NCI-H2227 (cell line): ENCODE measurements around the gene LGALS9.
"Not testable (repeated sequence)": the region's sequence is repeated elsewhere in the genome, so short reads cannot be mapped to it uniquely, and the experiment has no call there.

Experiments used
- DNase-seq: peaks from one replicate; lab custom pipeline; 2025; ENCODE audit not compliant: unreplicated experiment; lab: John Stamatoyannopoulos, UW

LGALS9 gene

DNA sequence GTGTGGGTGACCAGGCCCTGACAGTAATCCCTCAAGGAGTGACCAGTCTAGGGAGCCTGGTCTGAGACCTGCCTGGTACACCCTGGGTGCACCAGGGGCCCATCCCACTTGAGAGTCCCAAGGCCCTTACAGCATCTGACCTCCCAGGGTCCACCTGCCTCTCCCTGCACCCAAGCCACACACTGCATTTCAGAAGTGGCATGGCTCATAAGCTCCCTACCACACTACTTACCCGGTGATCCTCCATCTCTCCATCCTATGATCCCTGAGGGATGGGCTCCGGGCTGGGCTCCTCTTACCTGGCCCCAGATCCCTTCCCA is 40.6 kb downstream of the LGALS9 start:
- no peak for DNase-seq

- DNase-seq: not testable (repeated sequence)
Observed at GRCh38 chr17:27671977-27672480, 41.0 kb downstream of the LGALS9 start.

- no peak for DNase-seq
Observed at GRCh38 chr17:27674335-27674734, 43.3 kb downstream of the LGALS9 start.

- DNase-seq: no peak
Observed at GRCh38 chr17:27677191-27677590, 46.2 kb downstream of the LGALS9 start.

GRCh38 chr17:27686322-27686721 is 55.3 kb downstream of the LGALS9 start:
- DNase-seq: not testable (repeated sequence)

- DNase-seq: no peak
Observed at GRCh38 chr17:27690882-27691281, 59.9 kb downstream of the LGALS9 start.

GRCh38 chr17:27695254-27695814 is 64.3 kb downstream of the LGALS9 start:
- DNase-seq: not testable (repeated sequence)
